ENCODE data around the gene FCMR.

GRCh38 chr1:206902702-206903101 lies 19.0 kb downstream of the FCMR start:
- TF ChIP-seq SP1 (CRISPR knock-in tag; IDR thresholded peaks at IDR 0.05), result no peak
- TF ChIP-seq HMG20B (CRISPR knock-in tag; IDR thresholded peaks at IDR 0.05), result no peak
- no peak for TF ChIP-seq STAG1 (CRISPR knock-in tag; IDR thresholded peaks at IDR 0.05; ENCODE audit: borderline replicate concordance)
- TF ChIP-seq CBFB (CRISPR knock-in tag; IDR thresholded peaks at IDR 0.05), result no peak
- TF ChIP-seq ATF7 (IDR thresholded peaks at IDR 0.05), result no peak
- no peak for TF ChIP-seq DPF2 (IDR thresholded peaks at IDR 0.05)
- TF ChIP-seq SUPT5H (IDR thresholded peaks at IDR 0.05), result no peak
- TF ChIP-seq, protein P1, sequence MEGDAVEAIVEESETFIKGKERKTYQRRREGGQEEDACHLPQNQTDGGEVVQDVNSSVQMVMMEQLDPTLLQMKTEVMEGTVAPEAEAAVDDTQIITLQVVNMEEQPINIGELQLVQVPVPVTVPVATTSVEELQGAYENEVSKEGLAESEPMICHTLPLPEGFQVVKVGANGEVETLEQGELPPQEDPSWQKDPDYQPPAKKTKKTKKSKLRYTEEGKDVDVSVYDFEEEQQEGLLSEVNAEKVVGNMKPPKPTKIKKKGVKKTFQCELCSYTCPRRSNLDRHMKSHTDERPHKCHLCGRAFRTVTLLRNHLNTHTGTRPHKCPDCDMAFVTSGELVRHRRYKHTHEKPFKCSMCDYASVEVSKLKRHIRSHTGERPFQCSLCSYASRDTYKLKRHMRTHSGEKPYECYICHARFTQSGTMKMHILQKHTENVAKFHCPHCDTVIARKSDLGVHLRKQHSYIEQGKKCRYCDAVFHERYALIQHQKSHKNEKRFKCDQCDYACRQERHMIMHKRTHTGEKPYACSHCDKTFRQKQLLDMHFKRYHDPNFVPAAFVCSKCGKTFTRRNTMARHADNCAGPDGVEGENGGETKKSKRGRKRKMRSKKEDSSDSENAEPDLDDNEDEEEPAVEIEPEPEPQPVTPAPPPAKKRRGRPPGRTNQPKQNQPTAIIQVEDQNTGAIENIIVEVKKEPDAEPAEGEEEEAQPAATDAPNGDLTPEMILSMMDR (IDR thresholded peaks at IDR 0.05 in 2 of 3, conservative IDR thresholded peaks at IDR 0.05 in 1 of 3; ENCODE audit: insufficient read depth in 2 of 3, low read depth in 1 of 3, low read length in 3 of 3), result no peak
- TF ChIP-seq ZNF780A (CRISPR knock-in tag; IDR thresholded peaks at IDR 0.05), result no peak

All from K562 (cell line).